Gastrocnemius medialis (tissue), 4 donors: ENCODE data around the gene CCDC78. TPM values are rescaled to one million over a fixed set of nuclear protein-coding genes. Genes with fewer than 3 reads are reported as not detected.

Source experiments
- ATAC-seq, 2 donors: fragments of 150-250 bp; one replicate each; pipeline ENCODE4 v1.9.1; 2016
- DNase-seq, 2 donors: peaks; one replicate each; pipeline ENCODE4 v3.0.0-alpha.2; 2019
- H3K27ac ChIP-seq, 4 donors: fragments of 200-600 bp; sonication (generic); 1 replicate in 1 of 4; 2 replicates in 3 of 4; pipeline ENCODE4 v1.5.1; 2016 to 2018; ENCODE audit warnings: mild to moderate bottlenecking in 2 of 4, moderate library complexity in 1 of 4
- H3K27me3 ChIP-seq, 3 donors: fragments of 200-600 bp; sonication (generic) in 2 of 3; 1 replicate in 1 of 3; 2 replicates in 2 of 3; pipeline versions ENCODE4 v1.5.1 to v1.6.0; 2016 to 2019; ENCODE audit warnings: mild to moderate bottlenecking in 1 of 3, moderate library complexity in 1 of 3
- H3K36me3 ChIP-seq, 2 donors: fragments of 200-600 bp; sonication (generic) in 1 of 2; one replicate each; pipeline ENCODE4 v1.5.1; 2017 to 2018
- H3K4me1 ChIP-seq, 2 donors: fragments of 200-600 bp; sonication (generic) in 1 of 2; one replicate each; pipeline ENCODE4 v1.5.1; 2016 to 2017; ENCODE audit warnings: mild to moderate bottlenecking in 2 of 2
- H3K4me3 ChIP-seq, 4 donors: fragments of 200-600 bp; sonication (generic) in 3 of 4; 1 replicate in 1 of 4; 2 replicates in 3 of 4; pipeline ENCODE4 v1.5.1; 2016 to 2019; ENCODE audit warnings: mild to moderate bottlenecking in 2 of 4
- H3K9me3 ChIP-seq, 3 donors: fragments of 200-600 bp; sonication (generic) in 2 of 3; 1 replicate in 1 of 3; 2 replicates in 2 of 3; pipeline ENCODE4 v1.5.1; 2016 to 2019
- POLR2A ChIP-seq, 2 donors: fragments of 450-650 bp; IDR thresholded peaks; one replicate each; pipeline ENCODE4 v1.6.1; 2017; ENCODE audit warnings: antibody characterized with exemption in 2 of 2, mild to moderate bottlenecking in 2 of 2, moderate library complexity in 2 of 2
- in situ Hi-C, 4 donors: fragments of 200-750 bp; cut with MboI; loops; one replicate each; pipeline versions ENCODE4 v1.15.0 to v1.8.0; 2017; ENCODE audit warnings: low sequenced_read_pairs in 4 of 4
- intact Hi-C: fragments of 100-400 bp; cut with DNase I; formaldehyde crosslinking; loops from one replicate; pipeline ENCODE4 v1.15.1; 2023; ENCODE audit warnings: low total_unique reads
- total RNA-seq, 4 donors: library from RNA; depleted of rRNA; stranded (reverse); fragments of >200 nt; gene quantifications; one replicate each; pipeline versions ENCODE4 v1.1.0 to v1.2.3, GENCODE V29; 2016
- TF ChIP-seq, protein P1 (sequence below), 5 experiments: fragments of 450-650 bp in 3 of 5; fragments of 200-600 bp in 2 of 5; sonication (generic) in 2 of 5; IDR thresholded peaks in 4 of 5; conservative IDR thresholded peaks in 1 of 5; 1 replicate in 4 of 5; 2 replicates in 1 of 5; pipeline ENCODE4 v1.5.1; 2016 to 2019; ENCODE audit warnings: antibody characterized with exemption in 5 of 5, mild to moderate bottlenecking in 3 of 5, moderate library complexity in 3 of 5

CCDC78 gene
- total RNA-seq, 4 donors from 2014 or later, result not detected

DNA sequence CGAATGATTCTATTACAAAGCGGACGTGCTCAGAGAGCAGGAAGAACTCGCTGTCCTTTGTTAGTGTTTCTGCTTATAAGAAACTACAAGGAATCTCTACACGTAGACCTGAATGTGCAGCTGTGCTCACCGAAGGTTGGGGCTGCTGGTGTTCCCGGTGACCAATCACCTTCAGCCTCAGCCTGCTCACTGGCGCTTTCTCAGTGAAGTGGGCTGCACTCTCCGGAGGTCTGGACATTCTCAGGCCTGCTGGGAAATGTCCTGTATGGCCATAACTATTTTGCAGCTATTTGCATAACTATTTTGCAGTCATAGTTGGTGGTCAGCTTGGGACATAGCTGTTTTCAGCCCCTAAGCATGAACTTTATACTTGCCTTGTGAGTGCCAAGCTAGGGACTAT lies 24.2 kb upstream of the CCDC78 start:
- H3K4me3 ChIP-seq, result no peak overlapping the region
- no peak for ATAC-seq
- no peak for DNase-seq
- intact Hi-C loops (no loop called here), in situ Hi-C loops (no loop called here)
- no peaks in the 10 kb centered on the region for H3K36me3 ChIP-seq
- H3K27me3 ChIP-seq, result peaks cover 12 to 31% (median 15%) of the 10 kb centered on the region in 3 donors
- H3K27ac ChIP-seq, result no peak overlapping the region
- TF ChIP-seq, protein P1, sequence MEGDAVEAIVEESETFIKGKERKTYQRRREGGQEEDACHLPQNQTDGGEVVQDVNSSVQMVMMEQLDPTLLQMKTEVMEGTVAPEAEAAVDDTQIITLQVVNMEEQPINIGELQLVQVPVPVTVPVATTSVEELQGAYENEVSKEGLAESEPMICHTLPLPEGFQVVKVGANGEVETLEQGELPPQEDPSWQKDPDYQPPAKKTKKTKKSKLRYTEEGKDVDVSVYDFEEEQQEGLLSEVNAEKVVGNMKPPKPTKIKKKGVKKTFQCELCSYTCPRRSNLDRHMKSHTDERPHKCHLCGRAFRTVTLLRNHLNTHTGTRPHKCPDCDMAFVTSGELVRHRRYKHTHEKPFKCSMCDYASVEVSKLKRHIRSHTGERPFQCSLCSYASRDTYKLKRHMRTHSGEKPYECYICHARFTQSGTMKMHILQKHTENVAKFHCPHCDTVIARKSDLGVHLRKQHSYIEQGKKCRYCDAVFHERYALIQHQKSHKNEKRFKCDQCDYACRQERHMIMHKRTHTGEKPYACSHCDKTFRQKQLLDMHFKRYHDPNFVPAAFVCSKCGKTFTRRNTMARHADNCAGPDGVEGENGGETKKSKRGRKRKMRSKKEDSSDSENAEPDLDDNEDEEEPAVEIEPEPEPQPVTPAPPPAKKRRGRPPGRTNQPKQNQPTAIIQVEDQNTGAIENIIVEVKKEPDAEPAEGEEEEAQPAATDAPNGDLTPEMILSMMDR (IDR thresholded peaks at IDR 0.05 in 4 of 5, conservative IDR thresholded peaks at IDR 0.05 in 1 of 5), result no peak
- no peak for TF ChIP-seq POLR2A (IDR thresholded peaks at IDR 0.05)
- no peaks in the 10 kb centered on the region for H3K4me1 ChIP-seq
- no peaks in the 10 kb centered on the region for H3K9me3 ChIP-seq

DNA sequence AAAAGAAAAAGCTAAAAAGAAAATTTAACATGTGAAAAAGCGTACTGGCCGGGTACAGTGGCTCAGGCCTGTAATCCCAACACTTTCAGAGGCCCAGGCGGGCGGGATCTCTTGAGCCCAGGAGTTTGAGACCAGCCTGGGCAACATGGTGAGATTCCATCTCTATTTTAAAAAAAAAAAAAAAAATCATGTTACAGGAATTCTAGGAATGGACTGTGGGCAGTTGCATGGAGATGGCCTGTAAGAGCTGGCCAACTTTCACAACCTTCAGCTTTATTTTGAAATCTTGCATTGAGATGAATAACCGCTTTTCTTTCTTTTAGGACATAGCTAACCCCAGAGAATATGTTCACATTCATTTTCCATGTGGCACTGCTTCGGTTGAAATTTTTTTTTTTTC lies 22.8 kb upstream of the CCDC78 start:
- intact Hi-C loops (no loop called here), in situ Hi-C loops (no loop called here)
- no peaks in the 10 kb centered on the region for H3K9me3 ChIP-seq
- TF ChIP-seq, protein P1 (IDR thresholded peaks at IDR 0.05 in 4 of 5, conservative IDR thresholded peaks at IDR 0.05 in 1 of 5), result no peak
- TF ChIP-seq POLR2A (IDR thresholded peaks at IDR 0.05), result no peak
- no peaks in the 10 kb centered on the region for H3K4me1 ChIP-seq
- H3K4me3 ChIP-seq, result no peak overlapping the region
- no peak overlapping the region for H3K27ac ChIP-seq
- H3K36me3 ChIP-seq, result no peaks in the 10 kb centered on the region
- no peak for DNase-seq
- no peak for ATAC-seq
- H3K27me3 ChIP-seq, result peaks cover 10 to 29% (median 13%) of the 10 kb centered on the region in 3 donors

DNA sequence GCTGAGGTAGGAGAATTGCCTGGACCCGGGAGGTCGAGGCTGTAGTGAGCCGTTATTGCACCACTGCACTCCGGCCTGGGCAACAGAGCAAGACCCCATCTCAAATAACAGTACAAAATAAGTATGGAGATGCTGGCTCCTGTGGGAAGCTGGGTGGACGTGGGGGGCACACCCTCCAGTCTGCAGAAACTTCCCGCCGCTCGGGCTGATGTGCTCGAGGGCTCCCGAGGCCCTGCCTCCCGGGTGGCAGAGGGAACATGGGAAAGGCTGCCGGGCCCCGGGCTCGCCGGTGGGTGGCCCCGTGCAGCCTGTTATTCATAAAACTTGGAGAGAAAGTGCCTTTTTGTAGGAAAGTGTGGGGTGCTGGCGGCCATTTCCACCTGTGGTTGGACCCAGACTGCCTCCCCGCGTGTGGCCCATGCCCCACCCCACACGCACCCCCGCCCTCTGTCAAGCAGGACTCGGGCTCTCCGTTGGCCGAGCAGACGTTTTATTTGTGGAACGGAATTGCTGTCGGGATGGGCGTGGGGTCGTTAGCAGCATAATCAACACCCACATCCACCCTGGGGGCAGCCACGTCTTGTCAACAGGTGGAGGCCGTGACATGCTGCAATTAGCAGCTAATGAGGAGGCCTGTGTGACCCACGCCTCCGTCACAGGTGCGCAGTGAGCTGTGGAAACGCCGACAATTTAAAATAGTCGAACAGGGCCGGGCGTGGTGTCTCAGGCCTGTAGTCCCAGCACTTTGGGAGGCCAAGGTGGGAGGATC lies 21.9 kb upstream of the CCDC78 start:
- Histone ChIP-seq H3K36me3 (no peaks in the 10 kb centered on the region), H3K27me3 (peaks cover 6 to 31% (median 11%) of the 10 kb centered on the region in 3 donors), H3K9me3 (no peaks in the 10 kb centered on the region), H3K27ac (no peak overlapping the region), H3K4me3 (no peak overlapping the region), H3K4me1 (no peaks in the 10 kb centered on the region)
- TF ChIP-seq POLR2A (IDR thresholded peaks at IDR 0.05), result no peak
- TF ChIP-seq, protein P1 (IDR thresholded peaks at IDR 0.05 in 4 of 5, conservative IDR thresholded peaks at IDR 0.05 in 1 of 5), result no peak
- DNase-seq (no peak), ATAC-seq (no peak)
- intact Hi-C loops, result no loop called here
- in situ Hi-C loops, result no loop called here

DNA sequence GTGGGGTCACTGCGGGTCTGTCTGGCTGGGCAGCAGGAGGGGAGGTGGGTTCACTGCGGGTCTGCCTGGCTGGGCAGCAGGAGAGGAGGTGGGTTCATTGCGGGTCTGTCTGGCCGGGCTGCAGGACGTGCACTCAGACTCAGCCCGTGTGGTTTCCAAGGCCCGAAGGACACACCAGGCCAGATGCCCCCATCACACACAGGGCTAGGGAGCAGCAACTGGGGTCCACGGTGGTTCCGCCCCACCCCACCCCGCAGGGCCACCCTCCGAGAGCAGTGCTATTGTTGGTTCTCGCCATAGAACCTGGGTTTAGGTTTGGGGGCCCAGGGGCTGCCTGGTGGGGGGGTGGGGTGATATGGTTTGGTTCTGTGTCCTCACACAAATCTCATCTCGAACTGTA lies 20.4 kb upstream of the CCDC78 start:
- intact Hi-C loops (no loop called here), in situ Hi-C loops (no loop called here)
- DNase-seq, result no peak
- TF ChIP-seq, protein P1 (IDR thresholded peaks at IDR 0.05 in 4 of 5, conservative IDR thresholded peaks at IDR 0.05 in 1 of 5), result no peak
- no peak for TF ChIP-seq POLR2A (IDR thresholded peaks at IDR 0.05)
- H3K4me3 ChIP-seq, result no peak overlapping the region
- H3K27me3 ChIP-seq, result peaks cover 3 to 15% (median 5%) of the 10 kb centered on the region in 3 donors
- no peaks in the 10 kb centered on the region for H3K9me3 ChIP-seq
- no peak overlapping the region for H3K27ac ChIP-seq
- no peaks in the 10 kb centered on the region for H3K4me1 ChIP-seq
- no peaks in the 10 kb centered on the region for H3K36me3 ChIP-seq
- ATAC-seq, result no peak
